Calu3 (cell line): ENCODE results near the gene FNIP1. TPM values are rescaled to one million over a fixed set of nuclear protein-coding genes. Genes with fewer than 3 reads are reported as not detected.

ENCODE experiments used
- BruUV-seq: library from RNA; stranded (reverse); fragments of 400-500 nt; replicated peaks from 2 replicates; lab custom pipeline; 2021; lab: Mats Ljungman, UMichigan
- CTCF ChIA-PET: fragments of 300-600 bp; sonication (Branson Sonifier 250); formaldehyde crosslinking; loops from one replicate; lab custom pipeline; 2022; ENCODE audit warnings: antibody characterized with exemption; lab: Charles Lee
- DNase-seq: peaks from one replicate; pipeline ENCODE4 v3.0.0; 2022
- H3K27ac Mint-ChIP-seq: one replicate; pipeline ENCODE4 v1.8.0; 2022; ENCODE audit warnings: mixed read lengths; ENCODE audit not compliant: unreplicated experiment
- H3K27me3 Mint-ChIP-seq: one replicate; pipeline ENCODE4 v1.8.0; 2022; ENCODE audit warnings: mixed read lengths; ENCODE audit not compliant: unreplicated experiment
- H3K36me3 Mint-ChIP-seq: one replicate; pipeline ENCODE4 v1.8.0; 2022; ENCODE audit warnings: mild to moderate bottlenecking, moderate library complexity, mixed read lengths; ENCODE audit not compliant: insufficient read depth, unreplicated experiment
- H3K4me1 Mint-ChIP-seq: one replicate; pipeline ENCODE4 v1.8.0; 2022; ENCODE audit warnings: mild to moderate bottlenecking, low read depth, mixed read lengths; ENCODE audit not compliant: unreplicated experiment
- H3K4me3 Mint-ChIP-seq: one replicate; pipeline ENCODE4 v1.8.0; 2022; ENCODE audit warnings: mild to moderate bottlenecking, low read depth, moderate library complexity, mixed read lengths; ENCODE audit not compliant: unreplicated experiment
- H3K9me3 Mint-ChIP-seq: one replicate; pipeline ENCODE4 v1.8.0; 2022; ENCODE audit warnings: low read depth, mixed read lengths; ENCODE audit not compliant: unreplicated experiment
- CTCF ChIP-seq: fragments of 200-600 bp; IDR thresholded peaks from one replicate; pipeline ENCODE4 v1.8.0; 2022; ENCODE audit warnings: antibody characterized with exemption; ENCODE audit not compliant: unreplicated experiment
- intact Hi-C: fragments of 100-400 bp; cut with micrococcal nuclease; formaldehyde crosslinking; loops from one replicate; pipeline ENCODE4 v1.10.0; 2022; ENCODE audit not compliant: unreplicated experiment
- total RNA-seq: library from RNA; stranded (reverse); gene quantifications from 2 replicates; pipeline ENCODE4 v1.2.3, GENCODE V29; 2022

FNIP1 gene
- total RNA-seq, 1 experiment from 2014 or later = 46.0 TPM

DNA sequence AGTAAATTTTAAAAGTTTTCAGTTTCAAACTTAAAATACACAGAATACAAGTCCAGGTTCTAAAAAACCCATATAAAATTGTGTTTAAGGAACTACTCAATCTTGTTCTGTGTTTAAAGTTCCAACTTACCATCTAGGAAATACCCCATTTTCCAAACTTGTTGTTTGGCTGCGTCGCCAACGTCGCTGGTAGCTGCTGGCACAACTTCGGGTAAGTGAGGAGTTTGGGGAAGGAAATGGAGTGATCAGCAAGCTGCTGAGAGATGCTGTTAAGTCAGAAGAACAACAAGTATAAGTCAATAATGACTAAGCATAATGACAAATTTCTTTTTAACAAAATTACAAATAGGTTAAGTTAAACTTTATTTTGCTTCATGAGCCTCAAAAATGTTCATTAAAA, 90.5 kb downstream of the FNIP1 start:
- no peak for DNase-seq
- BruUV-seq = no TSS peak
- CTCF ChIA-PET = interaction anchor here (0.6 kb wide), 1 partner anchor 12 kb away, joined by 3 read pairs; no protein-coding TSS in a partner anchor
- intact Hi-C loops = no loop called here
- Mint-ChIP-seq H3K9me3 (no peaks in the 10 kb centered on the region), H3K27ac (no peak overlapping the region), H3K4me3 (no peak overlapping the region), H3K4me1 (no peaks in the 10 kb centered on the region), H3K27me3 (no peaks in the 10 kb centered on the region), H3K36me3 (peaks cover 39% of the 10 kb centered on the region)
- TF ChIP-seq CTCF = no peak

- Mint-ChIP-seq H3K4me3 (no peak overlapping the region), H3K27ac (no peak overlapping the region), H3K36me3 (peaks cover 26% of the 10 kb centered on the region), H3K27me3 (no peaks in the 10 kb centered on the region), H3K4me1 (no peaks in the 10 kb centered on the region), H3K9me3 (no peaks in the 10 kb centered on the region)
- TF ChIP-seq CTCF = no peak
- intact Hi-C loops = loop anchor here (10.0 kb wide), 1 partner anchor 240 kb away; no protein-coding TSS in a partner anchor
- BruUV-seq = no TSS peak
- CTCF ChIA-PET = no interaction called here
- no peak for DNase-seq
Observed at GRCh38 chr5:131694926-131695325, 101.9 kb downstream of the FNIP1 start.

DNA sequence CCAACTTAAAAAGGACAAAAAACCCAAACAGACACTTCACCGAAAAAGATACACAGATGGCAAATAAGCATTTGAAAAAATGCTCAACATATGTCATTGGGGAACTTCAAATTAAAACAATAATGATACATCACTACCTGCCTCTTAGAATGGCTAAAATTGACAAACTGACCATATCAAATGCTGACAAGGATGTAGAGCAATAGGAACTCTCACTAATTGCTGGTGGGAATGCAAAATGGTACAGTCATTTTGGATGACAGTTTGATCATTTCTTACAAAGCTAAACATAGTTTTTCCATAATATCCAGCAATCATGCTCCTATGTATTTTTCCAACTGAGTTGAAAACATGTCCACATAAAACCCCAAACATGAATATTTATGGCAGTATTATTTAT, 102.9 kb downstream of the FNIP1 start:
- Mint-ChIP-seq H3K4me3 (no peak overlapping the region), H3K36me3 (peaks cover 33% of the 10 kb centered on the region), H3K4me1 (no peaks in the 10 kb centered on the region), H3K27ac (no peak overlapping the region), H3K27me3 (no peaks in the 10 kb centered on the region), H3K9me3 (no peaks in the 10 kb centered on the region)
- BruUV-seq = no TSS peak
- CTCF ChIA-PET = no interaction called here
- TF ChIP-seq CTCF = no peak
- no peak for DNase-seq
- intact Hi-C loops = loop anchor here (10.0 kb wide), 1 partner anchor 241 kb away; no protein-coding TSS in a partner anchor

DNA sequence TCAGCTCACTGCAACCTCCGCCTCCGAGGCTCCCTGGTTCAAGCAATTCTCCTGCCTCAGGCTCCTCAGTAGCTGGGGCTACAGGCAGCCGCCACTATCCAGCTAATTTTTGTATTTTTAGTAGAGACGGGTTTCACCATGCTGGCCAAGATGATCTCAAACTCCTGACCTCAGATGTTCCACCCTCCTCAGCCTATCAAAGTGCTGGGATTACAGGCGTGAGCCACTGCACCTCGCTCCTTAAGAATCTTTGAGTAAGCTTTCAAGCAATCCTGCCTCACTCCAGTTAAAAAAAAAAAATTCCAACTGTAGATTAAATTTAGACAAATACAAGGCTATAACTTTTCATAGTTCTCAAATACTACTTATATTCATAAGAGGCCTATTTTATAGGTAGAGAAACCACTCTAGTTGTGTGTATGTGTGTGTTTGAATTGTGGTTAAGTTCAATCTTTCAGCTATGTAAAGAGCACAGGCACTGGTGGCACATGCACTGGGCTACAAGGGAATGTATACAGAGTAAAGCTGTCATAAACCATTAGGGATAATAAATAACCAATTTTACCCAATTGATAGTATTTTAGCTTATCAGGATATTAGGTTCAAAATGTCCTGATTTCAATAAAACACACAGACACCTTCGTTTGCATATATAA, 111.2 kb downstream of the FNIP1 start:
- peaks cover 12% of the 10 kb centered on the region for H3K36me3 Mint-ChIP-seq
- no peaks in the 10 kb centered on the region for H3K27me3 Mint-ChIP-seq
- no peak for TF ChIP-seq CTCF
- BruUV-seq = no TSS peak
- no peak overlapping the region for H3K4me3 Mint-ChIP-seq
- intact Hi-C loops = no loop called here
- CTCF ChIA-PET = interaction anchor here (0.6 to 0.7 kb wide), 3 partner anchors 29 to 1863 kb away, joined by 3 to 6 read pairs (median 3); partner anchors contain the start of gene IRF1
- DNase-seq = no peak
- H3K4me1 Mint-ChIP-seq = no peaks in the 10 kb centered on the region
- H3K9me3 Mint-ChIP-seq = no peaks in the 10 kb centered on the region
- no peak overlapping the region for H3K27ac Mint-ChIP-seq
